ENCODE data around the gene DIAPH2. TPM values are rescaled to one million over a fixed set of nuclear protein-coding genes. Genes with fewer than 3 reads are reported as not detected.
A peak's percentile ranks its signal among the peaks of the same experiment; 100 is the strongest.

Gene DIAPH2
- total and polyA plus RNA-seq, 8 donors = 1.9 to 10.0 (median 5.9) TPM

DNA sequence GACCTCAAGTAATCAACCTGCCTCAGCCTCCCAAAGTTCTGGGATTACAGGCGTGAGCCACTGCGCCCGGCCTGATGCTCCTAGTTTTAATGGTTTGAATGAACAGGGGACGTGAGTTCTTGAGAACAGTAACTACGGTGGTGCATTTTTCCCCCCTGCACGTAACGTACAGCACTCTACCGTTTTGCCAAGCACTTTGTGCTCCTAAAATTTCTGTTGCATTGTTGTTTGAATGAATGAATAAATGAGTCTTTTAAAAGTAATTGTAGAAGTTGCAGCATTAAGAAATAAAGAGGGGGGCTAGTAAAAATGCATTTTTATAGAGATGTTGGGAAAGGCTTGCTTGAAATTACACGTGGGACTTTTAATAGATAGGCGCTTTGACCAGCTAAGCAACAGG, 199.0 kb downstream of the DIAPH2 start, which contains the start of gene RPA4:
Gene RPA4 (plus strand): TSS at position 301 of the 400 bp plus-strand sequence. CDS start 403 bp downstream, outside the sequence.
- no peak for FAIRE-seq
- intact Hi-C loops (cut with DNase I) = no loop called here
- no peaks in the 10 kb centered on the region for H3K27me3 ChIP-seq
- 89 to 98% methylated on average over 10 of the region's 10 CpGs for WGBS, 2 donors
- ATAC-seq = no peak
- H3K27ac ChIP-seq = no peak within 1 kb of the TSS
- H3K4me3 ChIP-seq = no peak within 1 kb of the TSS
- TF ChIP-seq, protein P1, sequence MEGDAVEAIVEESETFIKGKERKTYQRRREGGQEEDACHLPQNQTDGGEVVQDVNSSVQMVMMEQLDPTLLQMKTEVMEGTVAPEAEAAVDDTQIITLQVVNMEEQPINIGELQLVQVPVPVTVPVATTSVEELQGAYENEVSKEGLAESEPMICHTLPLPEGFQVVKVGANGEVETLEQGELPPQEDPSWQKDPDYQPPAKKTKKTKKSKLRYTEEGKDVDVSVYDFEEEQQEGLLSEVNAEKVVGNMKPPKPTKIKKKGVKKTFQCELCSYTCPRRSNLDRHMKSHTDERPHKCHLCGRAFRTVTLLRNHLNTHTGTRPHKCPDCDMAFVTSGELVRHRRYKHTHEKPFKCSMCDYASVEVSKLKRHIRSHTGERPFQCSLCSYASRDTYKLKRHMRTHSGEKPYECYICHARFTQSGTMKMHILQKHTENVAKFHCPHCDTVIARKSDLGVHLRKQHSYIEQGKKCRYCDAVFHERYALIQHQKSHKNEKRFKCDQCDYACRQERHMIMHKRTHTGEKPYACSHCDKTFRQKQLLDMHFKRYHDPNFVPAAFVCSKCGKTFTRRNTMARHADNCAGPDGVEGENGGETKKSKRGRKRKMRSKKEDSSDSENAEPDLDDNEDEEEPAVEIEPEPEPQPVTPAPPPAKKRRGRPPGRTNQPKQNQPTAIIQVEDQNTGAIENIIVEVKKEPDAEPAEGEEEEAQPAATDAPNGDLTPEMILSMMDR (IDR thresholded peaks at IDR 0.05) = no peak
- H3K36me3 ChIP-seq = no peaks in the 10 kb centered on the region
- no peak for DNase-seq
- H3K4me1 ChIP-seq = no peaks in the 10 kb centered on the region
- H3K9me3 ChIP-seq = no peaks in the 10 kb centered on the region

DNA sequence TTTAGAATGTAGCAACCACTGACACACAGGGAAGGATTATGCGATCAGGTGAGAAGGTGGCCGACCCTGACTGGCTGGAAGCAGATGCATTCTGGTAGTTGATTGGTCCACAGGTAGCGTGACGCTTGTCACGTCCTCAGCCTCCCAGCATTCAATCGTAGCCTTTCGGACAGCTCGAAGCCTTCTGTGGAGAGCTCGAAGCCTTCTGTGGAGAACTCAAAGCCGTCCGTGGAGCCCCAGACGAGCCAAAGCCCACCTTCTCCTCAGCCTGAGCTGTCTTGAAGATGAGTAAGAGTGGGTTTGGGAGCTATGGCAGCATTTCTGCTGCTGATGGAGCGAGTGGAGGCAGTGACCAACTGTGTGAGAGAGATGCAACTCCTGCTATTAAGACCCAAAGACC, 199.4 kb downstream of the DIAPH2 start:
- WGBS, 2 donors = 90 to 96% methylated on average over 13 of the region's 13 CpGs
- intact Hi-C loops (cut with DNase I) = no loop called here
- no peaks in the 10 kb centered on the region for H3K36me3 ChIP-seq
- FAIRE-seq (no peak), ATAC-seq (no peak), DNase-seq (no peak)
- no peaks in the 10 kb centered on the region for H3K4me1 ChIP-seq
- H3K4me3 ChIP-seq = no peak overlapping the region
- TF ChIP-seq, protein P1 (IDR thresholded peaks at IDR 0.05) = no peak
- H3K27me3 ChIP-seq = no peaks in the 10 kb centered on the region
- H3K9me3 ChIP-seq = no peaks in the 10 kb centered on the region
- H3K27ac ChIP-seq = no peak overlapping the region

DNA sequence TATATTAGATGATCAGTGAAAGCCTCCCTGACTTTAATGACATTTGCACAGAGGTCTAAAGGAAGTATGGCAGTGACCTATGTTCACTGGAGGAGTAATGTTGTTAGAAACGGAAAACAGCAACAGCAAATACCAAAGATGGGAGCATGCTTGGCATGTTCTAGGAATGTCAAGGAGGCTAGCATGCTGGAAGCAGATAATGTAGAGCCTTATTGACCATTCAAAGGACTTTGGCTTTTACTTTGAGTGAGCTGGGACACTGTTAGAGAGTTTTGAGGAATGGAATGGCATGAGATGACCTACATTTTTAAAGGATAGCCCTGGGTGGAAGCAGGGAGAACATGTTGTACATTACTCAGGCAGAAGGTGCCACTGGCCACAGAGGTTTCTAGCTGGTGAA, 205.1 kb downstream of the DIAPH2 start:
- FAIRE-seq = no peak
- intact Hi-C loops (cut with DNase I) = no loop called here
- no peak for DNase-seq
- Histone ChIP-seq H3K27me3 (peaks cover 0 to 3% (median 0%) of the 10 kb centered on the region in 4 donors), H3K36me3 (no peaks in the 10 kb centered on the region), H3K27ac (no peak overlapping the region), H3K9me3 (no peaks in the 10 kb centered on the region), H3K4me3 (no peak overlapping the region), H3K4me1 (no peaks in the 10 kb centered on the region)
- no peak for ATAC-seq
- WGBS, 2 donors = 76 to 98% methylated on average over 1 of the region's 1 CpG
- TF ChIP-seq, protein P1 (IDR thresholded peaks at IDR 0.05) = no peak

DNA sequence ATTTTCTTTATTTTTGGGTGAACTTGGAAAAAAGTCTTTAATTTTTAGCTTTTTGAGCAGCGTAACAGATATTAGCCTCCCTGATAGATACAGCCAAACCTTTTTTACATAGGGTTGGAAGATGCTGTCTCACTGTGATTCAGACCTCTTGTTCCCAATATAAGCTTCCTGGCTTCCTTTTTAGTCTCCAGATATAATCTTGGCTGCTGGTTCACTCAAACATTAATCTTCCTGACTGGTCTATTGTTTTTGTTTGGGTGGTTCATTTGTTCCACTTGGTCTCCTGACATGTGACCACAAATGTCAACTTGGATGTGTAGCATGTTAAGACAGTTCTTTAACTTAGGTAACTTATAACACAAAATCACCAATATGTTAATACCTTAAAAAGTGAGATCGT, 222.1 kb downstream of the DIAPH2 start:
- DNase-seq = no peak
- intact Hi-C loops (cut with DNase I) = no loop called here
- no peak overlapping the region for H3K27ac ChIP-seq
- no peaks in the 10 kb centered on the region for H3K9me3 ChIP-seq
- 83 to 90% methylated on average over 2 of the region's 2 CpGs for WGBS, 2 donors
- no peaks in the 10 kb centered on the region for H3K36me3 ChIP-seq
- TF ChIP-seq, protein P1 (IDR thresholded peaks at IDR 0.05) = no peak
- no peaks in the 10 kb centered on the region for H3K4me1 ChIP-seq
- no peak for ATAC-seq
- FAIRE-seq = no peak
- peaks cover 0 to 6% (median 0%) of the 10 kb centered on the region in 4 donors for H3K27me3 ChIP-seq
- H3K4me3 ChIP-seq = no peak overlapping the region

DNA sequence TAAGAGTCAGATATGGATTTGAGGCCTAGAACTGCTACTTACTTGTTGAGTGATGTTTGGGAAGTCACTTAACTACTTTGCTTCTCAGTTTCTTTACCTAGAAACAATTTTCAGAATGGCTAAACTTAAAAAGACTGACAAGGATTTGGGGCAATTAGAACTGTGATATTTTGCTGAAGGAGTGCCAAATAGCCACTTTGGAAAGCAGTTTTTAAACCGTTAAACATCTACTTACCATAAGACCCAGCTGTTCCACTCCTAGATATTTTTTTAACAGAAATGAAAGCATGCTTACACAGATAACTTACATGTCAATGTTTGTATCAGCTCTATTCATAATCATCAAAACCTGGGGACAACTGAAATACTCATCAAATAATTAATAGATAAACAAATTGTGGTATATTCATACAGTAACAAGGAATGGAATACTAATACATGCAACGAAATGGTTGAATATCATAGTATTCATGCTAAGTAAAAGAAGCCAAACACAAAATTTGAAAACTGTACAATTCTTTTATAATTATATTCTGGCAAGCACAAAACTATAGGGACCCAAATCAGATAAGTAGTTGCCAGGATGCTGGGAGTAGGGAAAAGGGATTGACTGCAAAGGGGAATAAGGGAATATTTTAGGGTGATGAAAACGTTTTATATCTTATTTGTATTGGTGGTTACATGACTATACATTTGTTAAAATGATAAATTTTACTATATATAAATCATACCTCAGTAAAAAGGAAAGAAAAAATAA, 223.1 kb downstream of the DIAPH2 start:
- 56 to 62% methylated on average over 3 of the region's 3 CpGs for WGBS, 2 donors
- intact Hi-C loops (cut with DNase I) = no loop called here
- Histone ChIP-seq H3K27ac (no peak overlapping the region), H3K9me3 (no peaks in the 10 kb centered on the region), H3K4me3 (no peak overlapping the region), H3K4me1 (no peaks in the 10 kb centered on the region), H3K27me3 (peaks cover 0 to 2% (median 0%) of the 10 kb centered on the region in 4 donors), H3K36me3 (no peaks in the 10 kb centered on the region)
- DNase-seq (no peak), ATAC-seq (no peak), FAIRE-seq (peak; percentile 34)
- TF ChIP-seq, protein P1 (IDR thresholded peaks at IDR 0.05) = no peak

Data from pancreas (tissue), 10 donors.